HepG2 (cell line): Measurements from ENCODE around the gene RALB. TPM values are rescaled to one million over a fixed set of nuclear protein-coding genes. Genes with fewer than 3 reads are reported as not detected.
A peak's percentile ranks its signal among the peaks of the same experiment; 100 is the strongest.

ENCODE experiments used
- ATAC-seq: fragments of 200-7000 bp; cut with Tn5 transposase; 3 replicates; pipeline ENCODE4 v1.9.1; 2020; ENCODE audit warnings: mild to moderate bottlenecking, moderate library complexity
- BruUV-seq: library from RNA; stranded (reverse); fragments of 400-500 nt; replicated peaks from 2 replicates; lab custom pipeline; 2021; lab: Mats Ljungman, UMichigan
- CTCF ChIA-PET: fragments of 300-600 bp; formaldehyde crosslinking; extraction: SDS; loops from one replicate; lab custom pipeline; 2021; ENCODE audit warnings: low total read pairs, inconsistent platforms, low intra/inter-chr PET ratio; lab: Yijun Ruan, JAX
- POLR2A ChIA-PET: fragments of 350-600 bp; sonication (Branson Sonifier 250); formaldehyde crosslinking; loops from one replicate; lab custom pipeline; 2020; ENCODE audit warnings: antibody characterized with exemption, inconsistent platforms; lab: Yijun Ruan, JAX
- DNase-seq: peaks from one replicate; pipeline ENCODE4 v3.0.0-alpha.2; 2015; ENCODE audit warnings: low spot score
- FAIRE-seq: peaks from 3 replicates; lab custom pipeline; 2011; peaks lifted over from hg19 to GRCh38; lab: Jason Lieb, UNC
- H2AFZ ChIP-seq: one replicate; pipeline ENCODE4 v1.6.1; 2011; ENCODE audit warnings: low read length, inconsistent platforms
- H3K27ac ChIP-seq: fragments of 300-600 bp; 3 replicates; pipeline ENCODE4 v1.8.0; 2011; ENCODE audit warnings: mixed run types, mild to moderate bottlenecking, mixed read lengths, low read length, inconsistent platforms; ENCODE audit not compliant: insufficient read depth; ENCODE audit errors: extremely low read length
- H3K27me3 ChIP-seq, 2 experiments: fragments of 200-600 bp in 1 of 2; 2 replicates in 1 of 2; 3 replicates in 1 of 2; pipeline versions ENCODE4 v1.6.0 to v1.8.0; 2011; ENCODE audit warnings: low read length in 2 of 2, mild to moderate bottlenecking in 2 of 2, moderate library complexity in 2 of 2, inconsistent platforms in 1 of 2; ENCODE audit not compliant: insufficient read depth in 2 of 2, control insufficient read depth in 1 of 2
- H3K36me3 ChIP-seq, 2 experiments: fragments of 200-600 bp in 1 of 2; replicated peaks in 1 of 2; 2 replicates in 1 of 2; 3 replicates in 1 of 2; pipeline versions ENCODE4 v1.5.1 to v1.8.0; 2011; ENCODE audit warnings: low read length in 2 of 2, inconsistent platforms in 1 of 2; ENCODE audit not compliant: insufficient read depth in 2 of 2, control insufficient read depth in 1 of 2
- H3K4me1 ChIP-seq: 2 replicates; pipeline ENCODE4 v1.5.1; 2012; ENCODE audit warnings: low read length, inconsistent platforms; ENCODE audit not compliant: insufficient read depth
- H3K4me2 ChIP-seq: 2 replicates; pipeline ENCODE4 v1.6.0; 2011; ENCODE audit warnings: low read depth, low read length, inconsistent platforms
- H3K4me3 ChIP-seq, 3 experiments: fragments of 200-600 bp in 1 of 3; sonication (generic), shearing (Covaris generic) in 1 of 3; replicated peaks in 1 of 3; 2 replicates each; pipeline ENCODE4 v1.5.1; 2011 to 2016; ENCODE audit warnings: low read length in 3 of 3, inconsistent platforms in 2 of 3, low read depth in 2 of 3, mild to moderate bottlenecking in 2 of 3, control low read depth in 1 of 3, mixed read lengths in 1 of 3; ENCODE audit not compliant: insufficient read depth in 1 of 3
- H3K79me2 ChIP-seq: one replicate; pipeline ENCODE4 v1.6.1; 2011; ENCODE audit warnings: low read length, inconsistent platforms; ENCODE audit not compliant: insufficient read depth
- H3K9ac ChIP-seq: 2 replicates; pipeline ENCODE4 v1.6.0; 2011; ENCODE audit warnings: mild to moderate bottlenecking, low read depth, low read length, inconsistent platforms; ENCODE audit not compliant: insufficient read depth
- H3K9me3 ChIP-seq: 2 replicates; pipeline ENCODE4 v1.5.1; 2012; ENCODE audit warnings: mild to moderate bottlenecking, low read length
- H4K20me1 ChIP-seq: 2 replicates; pipeline ENCODE4 v1.6.0; 2011; ENCODE audit warnings: inconsistent platforms, mild to moderate bottlenecking, low read length, moderate library complexity; ENCODE audit not compliant: insufficient read depth
- ESRRA ChIP-seq: sonication (generic); formaldehyde crosslinking; IDR thresholded peaks from 2 replicates; pipeline ENCODE4 v1.5.1; 2020; ENCODE audit warnings: mild to moderate bottlenecking, low read depth, missing genetic modification reagents
- HBP1 ChIP-seq: IDR thresholded peaks from 2 replicates; pipeline ENCODE4 v1.6.1; 2016; ENCODE audit warnings: low read depth, control low read depth
- NONO ChIP-seq, 2 experiments: fragments of 450-650 bp in 1 of 2; sonication (generic) in 1 of 2; formaldehyde crosslinking in 1 of 2; IDR thresholded peaks in 1 of 2; conservative IDR thresholded peaks in 1 of 2; 2 replicates each; pipeline versions ENCODE4 v1.6.1 to v1.8.0; 2017 to 2022; ENCODE audit warnings: mild to moderate bottlenecking in 1 of 2, missing genetic modification reagents in 1 of 2, moderate library complexity in 1 of 2
- USF2 ChIP-seq, 2 experiments: sonication (generic) in 1 of 2; formaldehyde crosslinking in 1 of 2; IDR thresholded peaks; 2 replicates each; pipeline versions ENCODE4 v1.5.1 to v1.6.1; 2011 to 2020; ENCODE audit warnings: borderline replicate concordance in 1 of 2, low read depth in 1 of 2, low read length in 1 of 2, mild to moderate bottlenecking in 1 of 2, missing genetic modification reagents in 1 of 2, moderate library complexity in 1 of 2
- ZBTB10 ChIP-seq: sonication (generic); formaldehyde crosslinking; IDR thresholded peaks from 2 replicates; pipeline ENCODE4 v1.4.0; 2020; ENCODE audit warnings: missing genetic modification reagents, borderline replicate concordance
- ZSCAN31 ChIP-seq: sonication (generic); formaldehyde crosslinking; IDR thresholded peaks from 2 replicates; pipeline ENCODE4 v1.5.0; 2020; ENCODE audit warnings: low read depth, mild to moderate bottlenecking, missing genetic modification reagents
- ZSCAN5A ChIP-seq: sonication (generic); formaldehyde crosslinking; IDR thresholded peaks from 2 replicates; pipeline ENCODE4 v1.8.0; 2022; ENCODE audit warnings: mild to moderate bottlenecking, missing genetic modification reagents, borderline replicate concordance
- WGBS: methylation state at CpG from one replicate; pipeline ENCODE4 v1.1.6; 2017; ENCODE audit warnings: low lambda C conversion rate; 5-methylcytosine and 5-hydroxymethylcytosine counted together
- in situ Hi-C: cut with HindIII; loops from 2 replicates; pipeline ENCODE4 v1.10.0; 2017; ENCODE audit warnings: low pct_unique_long_range_greater_than_20kb; ENCODE audit not compliant: extremely low pct_ligation_motif_present
- intact Hi-C: fragments of 100-400 bp; cut with micrococcal nuclease; formaldehyde crosslinking; loops from one replicate; pipeline ENCODE4 v1.10.0; 2022; ENCODE audit not compliant: unreplicated experiment
- polyA plus RNA-seq, 8 experiments: library from polyadenylated mRNA; depleted of rRNA in 3 of 8; stranded (reverse) in 7 of 8; unstranded in 1 of 8; fragments of >200 nt; fragmentation: Illumina TruSeq in 4 of 8; extraction: Trizol in 4 of 8; gene quantifications; 2 replicates each; pipeline versions ENCODE4 v1.2.1 to v1.2.3, GENCODE V29; 2011 to 2016; ENCODE audit warnings: low read depth in 4 of 8, missing spikeins in 1 of 8, mixed read lengths in 1 of 8; ENCODE audit not compliant: insufficient read depth in 1 of 8
- total RNA-seq, 5 experiments: library from RNA; depleted of rRNA; stranded (reverse); fragments of >200 nt; fragmentation: Illumina TruSeq; extraction: Trizol; gene quantifications; 2 replicates each; pipeline ENCODE4 v1.2.3, GENCODE V29; 2016; ENCODE audit warnings: low read depth in 1 of 5

Gene RALB
- total and polyA plus RNA-seq, 2 of the 13 experiments (the other 11 are each of a cell fraction or from before 2014, with no cell fraction given), result 37.8 to 43.2 TPM

GRCh38 chr2:120231974-120232635, 20.5 kb upstream of the RALB start (continued):
- 0 out of 2 replicates have a peak, but pooled peaks have one; percentile 27 for TF ChIP-seq ZBTB10
- TF ChIP-seq ZSCAN31, result no peak

GRCh38 chr2:120233292-120233691, 19.4 kb upstream of the RALB start:
- H3K9ac ChIP-seq, result no peak overlapping the region
- peaks cover 4 to 22% of the 10 kb centered on the region in 2 experiments; a peak in 4 of 5 replicates for H3K27me3 ChIP-seq
- no peaks in the 10 kb centered on the region for H4K20me1 ChIP-seq
- ChIA-PET CTCF (no interaction called here), POLR2A (no interaction called here)
- DNase-seq (no peak), FAIRE-seq (no peak), ATAC-seq (no peak)
- H3K4me1 ChIP-seq, result peaks cover 67% of the 10 kb centered on the region
- no peaks in the 10 kb centered on the region for H3K79me2 ChIP-seq
- H3K9me3 ChIP-seq, result no peaks in the 10 kb centered on the region
- in situ Hi-C loops, result no loop called here
- H2AFZ ChIP-seq, result no peak overlapping the region
- no peak overlapping the region for H3K27ac ChIP-seq
- BruUV-seq, result no TSS peak
- H3K36me3 ChIP-seq, result no peaks in the 10 kb centered on the region
- intact Hi-C loops, result loop anchor here (5.0 kb wide), 1 partner anchor 74 kb away; no protein-coding TSS in a partner anchor
- H3K4me2 ChIP-seq, result no peak overlapping the region
- no peak overlapping the region for H3K4me3 ChIP-seq
- WGBS, result 73% methylated on average over 5 of the region's 5 CpGs
- TF ChIP-seq ESRRA (CRISPR knock-in tag), result no peak
- TF ChIP-seq HBP1, result no peak
- no peak for TF ChIP-seq NONO (IDR thresholded peaks at IDR 0.05)
- no peak for TF ChIP-seq NONO (CRISPR knock-in tag; conservative IDR thresholded peaks at IDR 0.05)
- TF ChIP-seq USF2 (IDR thresholded peaks at IDR 0.05; ENCODE audit: low read depth, low read length), result no peak
- TF ChIP-seq USF2 (CRISPR knock-in tag; IDR thresholded peaks at IDR 0.05; ENCODE audit: borderline replicate concordance), result no peak
- no peak for TF ChIP-seq ZSCAN5A (CRISPR knock-in tag)
